KMS-11 (cell line): Measurements from ENCODE around the gene FAM217B.

Experiments
- H2AFZ ChIP-seq: fragments of 200-600 bp; sonication (generic); 2 replicates; pipeline ENCODE4 v1.6.1; 2016; ENCODE audit warnings: antibody characterized with exemption, mixed run types, low read depth
- H3K27ac ChIP-seq: fragments of 200-600 bp; sonication (generic); 2 replicates; pipeline ENCODE4 v1.6.1; 2016; ENCODE audit warnings: mild to moderate bottlenecking, mixed run types
- H3K27me3 ChIP-seq: fragments of 200-600 bp; sonication (generic); 2 replicates; pipeline ENCODE4 v1.6.1; 2017; ENCODE audit warnings: mild to moderate bottlenecking, low read depth, mixed run types, moderate library complexity; ENCODE audit not compliant: insufficient read depth
- H3K36me3 ChIP-seq: fragments of 200-600 bp; sonication (generic); 2 replicates; pipeline ENCODE4 v1.6.1; 2017; ENCODE audit warnings: mild to moderate bottlenecking, mixed run types; ENCODE audit not compliant: insufficient read depth
- H3K4me1 ChIP-seq: fragments of 200-600 bp; sonication (generic); 2 replicates; pipeline ENCODE4 v1.6.1; 2016; ENCODE audit warnings: mild to moderate bottlenecking, low read depth, mixed run types; ENCODE audit not compliant: poor library complexity, severe bottlenecking
- H3K4me2 ChIP-seq: fragments of 200-600 bp; sonication (generic); 2 replicates; pipeline ENCODE4 v1.7.0; 2016; ENCODE audit warnings: mild to moderate bottlenecking, mixed run types
- H3K4me3 ChIP-seq: fragments of 200-600 bp; sonication (generic); IDR thresholded peaks from 2 replicates; pipeline ENCODE4 v1.6.1; 2017; ENCODE audit warnings: low read depth, low read length, mixed read lengths; ENCODE audit not compliant: insufficient read depth
- H3K79me2 ChIP-seq: fragments of 200-600 bp; sonication (generic); 2 replicates; pipeline ENCODE4 v1.6.1; 2016; ENCODE audit warnings: low read depth, mixed run types; ENCODE audit not compliant: insufficient read depth
- H3K9ac ChIP-seq: fragments of 200-600 bp; sonication (generic); 2 replicates; pipeline ENCODE4 v1.6.1; 2016; ENCODE audit warnings: mild to moderate bottlenecking, mixed run types
- H4K20me1 ChIP-seq: fragments of 200-600 bp; sonication (generic); 2 replicates; pipeline ENCODE4 v1.6.1; 2016; ENCODE audit warnings: mild to moderate bottlenecking, mixed run types; ENCODE audit not compliant: insufficient read depth
- CTCF ChIP-seq: fragments of 200-600 bp; sonication (generic); conservative IDR thresholded peaks from 2 replicates; pipeline ENCODE4 v1.6.1; 2017; ENCODE audit warnings: low read depth, mild to moderate bottlenecking, antibody characterized with exemption, low read length, moderate library complexity, mixed read lengths

The FAM217B gene

DNA sequence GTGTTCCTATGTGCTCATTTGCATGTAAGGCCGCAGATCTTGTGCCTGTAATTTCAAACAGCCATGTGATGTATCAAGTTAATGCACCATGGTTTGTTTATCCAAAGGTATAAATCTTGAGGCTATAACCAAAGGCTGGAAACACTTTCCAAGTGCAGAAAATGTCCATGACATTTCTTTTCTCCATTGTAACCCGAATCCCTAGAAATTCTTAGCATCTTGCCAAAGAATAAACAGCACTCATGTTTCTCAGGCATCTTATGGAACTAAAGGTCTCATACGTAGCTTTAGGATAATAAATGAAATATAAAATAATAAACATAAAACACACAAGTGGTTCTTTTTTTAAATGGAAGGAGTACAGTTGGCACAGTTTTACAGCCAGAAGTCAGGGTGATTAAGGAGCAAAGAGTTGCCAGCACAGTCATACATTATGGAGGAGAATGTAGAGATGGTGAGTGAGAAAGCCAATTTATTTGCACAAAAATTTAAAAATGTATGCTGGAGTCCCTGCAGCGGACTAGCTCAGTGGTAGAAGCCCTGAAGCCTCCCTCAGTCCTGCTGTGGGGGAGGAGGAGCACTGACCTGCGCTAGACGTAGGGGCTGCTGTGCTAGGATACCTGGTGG lies 36.1 kb downstream of the FAM217B start:
- Histone ChIP-seq H3K4me2 (no peak overlapping the region), H3K4me1 (no peaks in the 10 kb centered on the region), H4K20me1 (no peaks in the 10 kb centered on the region), H3K36me3 (no peaks in the 10 kb centered on the region), H3K27me3 (no peaks in the 10 kb centered on the region), H3K27ac (no peak overlapping the region), H3K9ac (no peak overlapping the region), H3K79me2 (no peaks in the 10 kb centered on the region), H2AFZ (no peak overlapping the region), H3K4me3 (no peak overlapping the region)
- no peak for TF ChIP-seq CTCF

- H3K9ac ChIP-seq = no peak overlapping the region
- no peaks in the 10 kb centered on the region for H3K4me1 ChIP-seq
- H3K4me3 ChIP-seq = no peak overlapping the region
- H2AFZ ChIP-seq = no peak overlapping the region
- no peaks in the 10 kb centered on the region for H3K79me2 ChIP-seq
- TF ChIP-seq CTCF = no peak
- H3K27ac ChIP-seq = no peak overlapping the region
- no peaks in the 10 kb centered on the region for H3K36me3 ChIP-seq
- no peaks in the 10 kb centered on the region for H4K20me1 ChIP-seq
- H3K4me2 ChIP-seq = no peak overlapping the region
- H3K27me3 ChIP-seq = no peaks in the 10 kb centered on the region
Measured at GRCh38 chr20:59977086-59977485, 36.9 kb downstream of the FAM217B start.

DNA sequence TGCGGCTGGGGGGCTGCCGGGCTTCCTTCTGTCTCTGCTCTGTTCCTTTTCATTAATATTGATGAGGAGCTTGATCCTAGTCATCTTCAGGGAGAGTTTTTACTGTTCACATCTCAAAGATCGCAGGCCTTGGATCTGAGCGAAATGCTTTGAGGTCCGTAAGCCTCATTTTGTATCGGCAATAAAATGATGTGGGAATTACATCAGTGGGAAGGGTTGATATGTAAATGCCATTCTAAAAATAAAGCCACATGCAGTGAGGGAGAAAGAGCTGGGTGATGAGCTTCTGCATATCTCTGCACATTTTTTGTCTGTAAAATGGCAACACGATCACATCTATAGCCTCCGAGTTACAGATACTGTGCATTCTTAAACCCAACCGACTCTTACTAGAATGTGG lies 42.9 kb downstream of the FAM217B start:
- Histone ChIP-seq H3K79me2 (no peaks in the 10 kb centered on the region), H3K4me2 (no peak overlapping the region), H3K9ac (no peak overlapping the region), H3K4me1 (no peaks in the 10 kb centered on the region), H4K20me1 (no peaks in the 10 kb centered on the region), H3K27ac (no peak overlapping the region), H3K36me3 (no peaks in the 10 kb centered on the region), H3K27me3 (no peaks in the 10 kb centered on the region), H3K4me3 (no peak overlapping the region), H2AFZ (no peak overlapping the region)
- no peak for TF ChIP-seq CTCF

DNA sequence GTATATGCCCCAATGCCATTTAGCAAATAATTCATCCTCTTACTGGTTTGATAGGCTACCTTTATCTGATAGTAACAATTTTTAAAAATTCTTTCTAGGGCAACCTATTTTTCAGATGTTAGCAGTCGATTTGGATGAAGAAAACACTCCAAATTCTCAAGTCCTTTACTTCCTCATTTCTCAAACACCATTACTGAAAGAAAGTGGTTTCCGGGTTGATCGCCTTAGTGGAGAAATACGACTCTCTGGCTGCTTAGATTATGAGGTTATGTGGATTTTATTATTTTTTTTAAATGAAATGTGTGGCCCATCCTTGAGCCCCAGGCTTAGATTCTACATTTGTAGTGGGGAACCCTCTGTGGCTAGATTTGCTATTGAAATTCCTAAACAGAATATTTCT lies 44.4 kb downstream of the FAM217B start:
- Histone ChIP-seq H3K9ac (no peak overlapping the region), H3K36me3 (no peaks in the 10 kb centered on the region), H2AFZ (no peak overlapping the region), H3K27ac (no peak overlapping the region), H3K4me1 (no peaks in the 10 kb centered on the region), H3K4me3 (no peak overlapping the region), H3K79me2 (no peaks in the 10 kb centered on the region), H4K20me1 (no peaks in the 10 kb centered on the region), H3K4me2 (no peak overlapping the region), H3K27me3 (no peaks in the 10 kb centered on the region)
- no peak for TF ChIP-seq CTCF
